ENCODE data around the gene MYBPH.

DNA sequence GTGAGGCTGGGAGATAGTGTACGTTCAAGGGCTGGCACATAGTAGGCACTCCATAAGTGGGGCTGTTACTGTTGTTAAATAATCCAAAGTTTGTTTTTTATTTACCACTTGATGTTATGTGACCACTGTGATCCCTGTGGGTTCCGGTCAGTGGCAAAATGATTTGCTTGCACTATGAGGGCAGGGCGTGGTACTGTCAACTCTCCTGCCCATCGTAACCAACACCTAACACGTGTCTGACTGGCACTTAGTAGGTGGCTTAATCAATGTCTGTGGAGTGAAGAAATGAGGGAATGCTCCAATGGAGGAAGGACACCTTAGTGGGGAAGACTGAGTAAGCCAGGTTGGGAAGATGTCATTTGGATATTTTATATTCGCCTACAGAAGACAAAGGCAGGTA, 33.5 kb downstream of the MYBPH start:
- TF ChIP-seq MYC (IDR thresholded peaks at IDR 0.05; ENCODE audit: low read depth, low read length): no peak
- no peak for TF ChIP-seq CTCF (IDR thresholded peaks at IDR 0.05; ENCODE audit: low read depth, low read length)
- TF ChIP-seq, protein P1, sequence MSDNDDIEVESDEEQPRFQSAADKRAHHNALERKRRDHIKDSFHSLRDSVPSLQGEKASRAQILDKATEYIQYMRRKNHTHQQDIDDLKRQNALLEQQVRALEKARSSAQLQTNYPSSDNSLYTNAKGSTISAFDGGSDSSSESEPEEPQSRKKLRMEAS (IDR thresholded peaks at IDR 0.05; ENCODE audit: low read depth, low read length): no peak
- TF ChIP-seq POLR2A (IDR thresholded peaks at IDR 0.05; ENCODE audit: extremely low read depth, insufficient read length): no peak
